Lower leg skin (tissue), 3 donors: Measurements from ENCODE around the gene AKR1A1.

Source experiments
- POLR2A ChIP-seq, 2 donors: fragments of 450-650 bp; IDR thresholded peaks; one replicate each; pipeline ENCODE4 v1.6.1; 2016 to 2017; ENCODE audit warnings: antibody characterized with exemption in 2 of 2, mild to moderate bottlenecking in 1 of 2, moderate library complexity in 1 of 2
- TF ChIP-seq, protein P1 (sequence below), 3 donors: fragments of 450-650 bp; IDR thresholded peaks; one replicate each; pipeline ENCODE4 v1.5.1; 2016; ENCODE audit warnings: antibody characterized with exemption in 3 of 3, mild to moderate bottlenecking in 3 of 3, moderate library complexity in 2 of 3

- TF ChIP-seq, protein P1, sequence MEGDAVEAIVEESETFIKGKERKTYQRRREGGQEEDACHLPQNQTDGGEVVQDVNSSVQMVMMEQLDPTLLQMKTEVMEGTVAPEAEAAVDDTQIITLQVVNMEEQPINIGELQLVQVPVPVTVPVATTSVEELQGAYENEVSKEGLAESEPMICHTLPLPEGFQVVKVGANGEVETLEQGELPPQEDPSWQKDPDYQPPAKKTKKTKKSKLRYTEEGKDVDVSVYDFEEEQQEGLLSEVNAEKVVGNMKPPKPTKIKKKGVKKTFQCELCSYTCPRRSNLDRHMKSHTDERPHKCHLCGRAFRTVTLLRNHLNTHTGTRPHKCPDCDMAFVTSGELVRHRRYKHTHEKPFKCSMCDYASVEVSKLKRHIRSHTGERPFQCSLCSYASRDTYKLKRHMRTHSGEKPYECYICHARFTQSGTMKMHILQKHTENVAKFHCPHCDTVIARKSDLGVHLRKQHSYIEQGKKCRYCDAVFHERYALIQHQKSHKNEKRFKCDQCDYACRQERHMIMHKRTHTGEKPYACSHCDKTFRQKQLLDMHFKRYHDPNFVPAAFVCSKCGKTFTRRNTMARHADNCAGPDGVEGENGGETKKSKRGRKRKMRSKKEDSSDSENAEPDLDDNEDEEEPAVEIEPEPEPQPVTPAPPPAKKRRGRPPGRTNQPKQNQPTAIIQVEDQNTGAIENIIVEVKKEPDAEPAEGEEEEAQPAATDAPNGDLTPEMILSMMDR (IDR thresholded peaks at IDR 0.05) = no peak
- no peak for TF ChIP-seq POLR2A (IDR thresholded peaks at IDR 0.05)
These were observed 42.1 kb upstream of the AKR1A1 start for GRCh38 chr1:45508295-45509151.
